GM20431 (cell line): ENCODE results near the gene MORN1.

Experiments used
- in situ Hi-C: fragments of 300-500 bp; cut with MseI, MboI; formaldehyde crosslinking; loops from one replicate; pipeline ENCODE4 v1.15.0; 2020; ENCODE audit warnings: low sequenced_read_pairs; ENCODE audit not compliant: unreplicated experiment

MORN1 gene

GRCh38 chr1:2425892-2426291 lies 34.5 kb upstream of the MORN1 start:
- in situ Hi-C loops = no loop called here

GRCh38 chr1:2422523-2422922 lies 31.2 kb upstream of the MORN1 start:
- in situ Hi-C loops = no loop called here

- in situ Hi-C loops = loop anchor here (10.0 kb wide), 1 partner anchor 125 kb away; no protein-coding TSS in a partner anchor
Measured at GRCh38 chr1:2419416-2419815, 28.1 kb upstream of the MORN1 start.

GRCh38 chr1:2418791-2419320 lies 27.5 kb upstream of the MORN1 start:
- in situ Hi-C loops = loop anchor here (10.0 kb wide), 1 partner anchor 126 kb away; no protein-coding TSS in a partner anchor

- in situ Hi-C loops = loop anchor here (10.0 kb wide), 1 partner anchor 127 kb away; no protein-coding TSS in a partner anchor
Measured at GRCh38 chr1:2417833-2418225, 26.5 kb upstream of the MORN1 start.

- in situ Hi-C loops = loop anchor here (10.0 kb wide), 1 partner anchor 128 kb away; no protein-coding TSS in a partner anchor
Measured at GRCh38 chr1:2417083-2417832, 25.9 kb upstream of the MORN1 start.

- in situ Hi-C loops = loop anchor here (10.0 kb wide), 1 partner anchor 128 kb away; no protein-coding TSS in a partner anchor
Measured at GRCh38 chr1:2416403-2416802, 25.0 kb upstream of the MORN1 start.

- in situ Hi-C loops = loop anchor here (10.0 kb wide), 1 partner anchor 129 kb away; no protein-coding TSS in a partner anchor
Measured at GRCh38 chr1:2415801-2416208, 24.5 kb upstream of the MORN1 start.

- in situ Hi-C loops = loop anchor here (10.0 kb wide), 1 partner anchor 129 kb away; no protein-coding TSS in a partner anchor
Measured at GRCh38 chr1:2415337-2415736, 24.0 kb upstream of the MORN1 start.

- in situ Hi-C loops = loop anchor here (10.0 kb wide), 1 partner anchor 130 kb away; no protein-coding TSS in a partner anchor
Measured at GRCh38 chr1:2414297-2414958, 23.1 kb upstream of the MORN1 start.

- in situ Hi-C loops = loop anchor here (10.0 kb wide), 1 partner anchor 131 kb away; no protein-coding TSS in a partner anchor
Measured at GRCh38 chr1:2413495-2414296, 22.3 kb upstream of the MORN1 start.

- in situ Hi-C loops = loop anchor here (10.0 kb wide), 1 partner anchor 132 kb away; no protein-coding TSS in a partner anchor
Measured at GRCh38 chr1:2412773-2413494, 21.6 kb upstream of the MORN1 start.

- in situ Hi-C loops = loop anchor here (10.0 kb wide), 1 partner anchor 132 kb away; no protein-coding TSS in a partner anchor
Measured at GRCh38 chr1:2412395-2412772, 21.0 kb upstream of the MORN1 start, which contains the start of gene PEX10. Gene PEX10, minus strand, starts transcription at chr1:2412564. Its CDS starts 62 bp downstream, at chr1:2412502.

GRCh38 chr1:2411801-2412394 lies 20.5 kb upstream of the MORN1 start:
- in situ Hi-C loops = loop anchor here (10.0 kb wide), 1 partner anchor 133 kb away; no protein-coding TSS in a partner anchor

- in situ Hi-C loops = loop anchor here (10.0 kb wide), 1 partner anchor 135 kb away; no protein-coding TSS in a partner anchor
Measured at GRCh38 chr1:2409745-2410144, 18.4 kb upstream of the MORN1 start.

GRCh38 chr1:2408859-2409276 lies 17.5 kb upstream of the MORN1 start:
- in situ Hi-C loops = no loop called here

GRCh38 chr1:2408456-2408855 lies 17.1 kb upstream of the MORN1 start:
- in situ Hi-C loops = no loop called here

GRCh38 chr1:2407991-2408275 lies 16.6 kb upstream of the MORN1 start:
- in situ Hi-C loops = no loop called here
